HUDEP-2 (cell line): ENCODE measurements around the gene LONP2.

Experiments
- DNase-seq, 76 experiments: peaks; one replicate each; lab custom pipeline; 2025; ENCODE audit not compliant: unreplicated experiment in 76 of 76; lab: John Stamatoyannopoulos, UW

Gene LONP2

GRCh38 chr16:48244080-48244862, at the start of gene LONP2:
Gene LONP2, plus strand, starts transcription at chr16:48244300. Its CDS starts 89 bp downstream, at chr16:48244389.
- peak in 74 of 76 experiments; percentile 11 to 90 (median 78) for DNase-seq

GRCh38 chr16:48194828-48195556, 49.1 kb upstream of the LONP2 start:
- DNase-seq: no peak

GRCh38 chr16:48197294-48197693, 46.8 kb upstream of the LONP2 start:
- DNase-seq: no peak

- no peak for DNase-seq
Observed at GRCh38 chr16:48201515-48202201, 42.4 kb upstream of the LONP2 start.

GRCh38 chr16:48203974-48204824, 39.9 kb upstream of the LONP2 start:
- DNase-seq: no peak

GRCh38 chr16:48204825-48205151, 39.3 kb upstream of the LONP2 start:
- no peak for DNase-seq

GRCh38 chr16:48206594-48207242, 37.4 kb upstream of the LONP2 start:
- DNase-seq: no peak

- DNase-seq: no peak
Observed at GRCh38 chr16:48210747-48211146, 33.4 kb upstream of the LONP2 start.

GRCh38 chr16:48212033-48212432, 32.1 kb upstream of the LONP2 start:
- DNase-seq: no peak

- DNase-seq: no peak
Observed at GRCh38 chr16:48215738-48216137, 28.4 kb upstream of the LONP2 start.

GRCh38 chr16:48217708-48218107, 26.4 kb upstream of the LONP2 start:
- no peak for DNase-seq

- no peak for DNase-seq
Observed at GRCh38 chr16:48218473-48218872, 25.6 kb upstream of the LONP2 start.

- no peak for DNase-seq
Observed at GRCh38 chr16:48220891-48221290, 23.2 kb upstream of the LONP2 start.

GRCh38 chr16:48223490-48223889, 20.6 kb upstream of the LONP2 start:
- DNase-seq: no peak

- DNase-seq: no peak
Observed at GRCh38 chr16:48225456-48225855, 18.6 kb upstream of the LONP2 start.

GRCh38 chr16:48231727-48232492, 12.2 kb upstream of the LONP2 start:
- DNase-seq: peak in 32 of 76 experiments; percentile 2 to 34 (median 12)

- DNase-seq: no peak
Observed at GRCh38 chr16:48232493-48233040, 11.5 kb upstream of the LONP2 start.

- DNase-seq: no peak
Observed at GRCh38 chr16:48234630-48235029, 9.5 kb upstream of the LONP2 start.

GRCh38 chr16:48235058-48235555, 9.0 kb upstream of the LONP2 start:
- DNase-seq: no peak
